ENCODE measurements around the gene INHBB. TPM values are rescaled to one million over a fixed set of nuclear protein-coding genes. Genes with fewer than 3 reads are reported as not detected.

INHBB gene
- total RNA-seq, 2 donors from 2014 or later, result 2.8 to 19.4 TPM

DNA sequence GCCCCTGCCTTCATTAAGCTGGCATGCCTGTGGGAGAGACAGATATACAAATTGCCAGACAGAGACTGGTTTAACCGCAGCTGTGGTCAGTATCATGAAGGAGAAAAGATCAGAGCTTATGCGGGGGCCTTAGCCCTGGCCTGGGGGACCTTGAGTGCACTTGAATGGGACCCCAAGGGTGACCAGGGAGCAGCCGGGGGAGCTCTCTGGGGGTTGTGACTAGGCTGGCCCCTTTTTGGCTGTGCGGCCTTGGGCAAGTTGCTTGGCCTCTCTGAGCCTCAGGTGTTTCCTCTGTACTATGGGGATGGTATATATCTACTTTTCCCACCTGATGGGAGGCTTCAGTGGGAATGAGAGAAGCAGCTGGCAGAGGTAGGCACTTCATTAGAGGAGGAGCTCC is 35.7 kb downstream of the INHBB start:
- DNase-seq (ENCODE audit: low spot score), result no peak
- TF ChIP-seq, protein P1, sequence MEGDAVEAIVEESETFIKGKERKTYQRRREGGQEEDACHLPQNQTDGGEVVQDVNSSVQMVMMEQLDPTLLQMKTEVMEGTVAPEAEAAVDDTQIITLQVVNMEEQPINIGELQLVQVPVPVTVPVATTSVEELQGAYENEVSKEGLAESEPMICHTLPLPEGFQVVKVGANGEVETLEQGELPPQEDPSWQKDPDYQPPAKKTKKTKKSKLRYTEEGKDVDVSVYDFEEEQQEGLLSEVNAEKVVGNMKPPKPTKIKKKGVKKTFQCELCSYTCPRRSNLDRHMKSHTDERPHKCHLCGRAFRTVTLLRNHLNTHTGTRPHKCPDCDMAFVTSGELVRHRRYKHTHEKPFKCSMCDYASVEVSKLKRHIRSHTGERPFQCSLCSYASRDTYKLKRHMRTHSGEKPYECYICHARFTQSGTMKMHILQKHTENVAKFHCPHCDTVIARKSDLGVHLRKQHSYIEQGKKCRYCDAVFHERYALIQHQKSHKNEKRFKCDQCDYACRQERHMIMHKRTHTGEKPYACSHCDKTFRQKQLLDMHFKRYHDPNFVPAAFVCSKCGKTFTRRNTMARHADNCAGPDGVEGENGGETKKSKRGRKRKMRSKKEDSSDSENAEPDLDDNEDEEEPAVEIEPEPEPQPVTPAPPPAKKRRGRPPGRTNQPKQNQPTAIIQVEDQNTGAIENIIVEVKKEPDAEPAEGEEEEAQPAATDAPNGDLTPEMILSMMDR (IDR thresholded peaks at IDR 0.05), result no peak

GRCh38 chr2:120382541-120383144 is 36.7 kb downstream of the INHBB start:
- DNase-seq (ENCODE audit: low spot score) (no peak), ATAC-seq (ENCODE audit: insufficient number of reproducible peaks, low FRiP score, low read depth) (no peak)
- H3K27ac ChIP-seq, result no peak overlapping the region
- H3K27me3 ChIP-seq (replicated peaks; ENCODE audit: insufficient read depth), result no peaks in the 10 kb centered on the region
- no peaks in the 10 kb centered on the region for H3K36me3 ChIP-seq
- no peaks in the 10 kb centered on the region for H3K9me3 ChIP-seq
- H3K4me3 ChIP-seq, result no peak overlapping the region
- TF ChIP-seq, protein P1 (IDR thresholded peaks at IDR 0.05), result no peak
- H3K4me1 ChIP-seq (ENCODE audit: control insufficient read depth in 1 of 2, low read depth in 2 of 2), result no peaks in the 10 kb centered on the region

More for the DNA sequence above, 35.7 kb downstream of the INHBB start:
- Histone ChIP-seq H3K27me3 (replicated peaks; ENCODE audit: insufficient read depth) (no peaks in the 10 kb centered on the region), H3K9me3 (no peaks in the 10 kb centered on the region), H3K4me3 (no peak overlapping the region), H3K36me3 (no peaks in the 10 kb centered on the region), H3K27ac (no peak overlapping the region), H3K4me1 (ENCODE audit: control insufficient read depth in 1 of 2, low read depth in 2 of 2) (no peaks in the 10 kb centered on the region)
- no peak for ATAC-seq (ENCODE audit: insufficient number of reproducible peaks, low FRiP score, low read depth)

- ATAC-seq (ENCODE audit: insufficient number of reproducible peaks, low FRiP score, low read depth) (no peak), DNase-seq (ENCODE audit: low spot score) (no peak)
- H3K27me3 ChIP-seq (replicated peaks; ENCODE audit: insufficient read depth), result no peaks in the 10 kb centered on the region
- TF ChIP-seq, protein P1 (IDR thresholded peaks at IDR 0.05), result no peak
- no peaks in the 10 kb centered on the region for H3K9me3 ChIP-seq
- no peaks in the 10 kb centered on the region for H3K36me3 ChIP-seq
- H3K4me3 ChIP-seq, result no peak overlapping the region
- H3K27ac ChIP-seq, result no peak overlapping the region
- H3K4me1 ChIP-seq (ENCODE audit: control insufficient read depth in 1 of 2, low read depth in 2 of 2), result no peaks in the 10 kb centered on the region
Observed at GRCh38 chr2:120383191-120383590, 37.3 kb downstream of the INHBB start.

DNA sequence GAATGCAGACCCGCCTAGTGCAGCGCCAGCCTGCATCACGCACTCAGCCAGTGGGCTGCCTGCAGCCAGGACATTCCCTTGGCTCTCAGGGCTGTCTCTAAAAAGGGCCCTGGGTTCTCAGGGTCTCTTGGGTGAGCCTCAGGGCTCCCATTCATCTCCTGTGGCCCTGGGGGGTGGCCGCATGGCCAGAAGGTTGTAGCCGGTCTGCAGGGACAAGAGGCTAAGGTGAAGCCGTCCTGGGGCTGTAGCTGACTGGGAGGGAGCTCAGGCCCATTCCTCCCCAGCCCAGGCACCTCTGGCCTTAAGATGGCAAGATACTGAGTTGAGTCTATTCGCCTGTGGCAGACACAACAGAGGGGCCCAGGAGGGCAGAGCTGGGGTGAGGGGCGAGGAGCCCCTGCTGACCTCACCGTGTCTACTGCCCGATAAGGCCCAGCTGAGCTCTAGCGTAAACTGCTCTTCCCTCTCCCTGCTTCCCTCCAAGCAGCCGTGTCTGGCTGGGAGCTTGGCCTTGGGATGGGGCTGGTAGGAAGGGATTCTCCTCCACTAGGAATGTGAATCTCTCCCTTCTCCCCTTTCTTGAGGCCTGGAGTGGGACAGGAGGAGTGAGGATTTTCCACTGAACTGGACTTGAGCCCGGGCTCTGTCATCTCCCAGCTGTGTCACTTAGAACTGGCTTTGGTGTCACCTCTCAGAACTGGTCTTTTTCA is 37.9 kb downstream of the INHBB start:
- H3K27me3 ChIP-seq (replicated peaks; ENCODE audit: insufficient read depth), result no peaks in the 10 kb centered on the region
- no peak overlapping the region for H3K4me3 ChIP-seq
- ATAC-seq (ENCODE audit: insufficient number of reproducible peaks, low FRiP score, low read depth) (no peak), DNase-seq (ENCODE audit: low spot score) (no peak)
- TF ChIP-seq, protein P1 (IDR thresholded peaks at IDR 0.05), result no peak
- no peaks in the 10 kb centered on the region for H3K9me3 ChIP-seq
- H3K27ac ChIP-seq, result no peak overlapping the region
- H3K36me3 ChIP-seq, result no peaks in the 10 kb centered on the region
- H3K4me1 ChIP-seq (ENCODE audit: control insufficient read depth in 1 of 2, low read depth in 2 of 2), result no peaks in the 10 kb centered on the region

DNA sequence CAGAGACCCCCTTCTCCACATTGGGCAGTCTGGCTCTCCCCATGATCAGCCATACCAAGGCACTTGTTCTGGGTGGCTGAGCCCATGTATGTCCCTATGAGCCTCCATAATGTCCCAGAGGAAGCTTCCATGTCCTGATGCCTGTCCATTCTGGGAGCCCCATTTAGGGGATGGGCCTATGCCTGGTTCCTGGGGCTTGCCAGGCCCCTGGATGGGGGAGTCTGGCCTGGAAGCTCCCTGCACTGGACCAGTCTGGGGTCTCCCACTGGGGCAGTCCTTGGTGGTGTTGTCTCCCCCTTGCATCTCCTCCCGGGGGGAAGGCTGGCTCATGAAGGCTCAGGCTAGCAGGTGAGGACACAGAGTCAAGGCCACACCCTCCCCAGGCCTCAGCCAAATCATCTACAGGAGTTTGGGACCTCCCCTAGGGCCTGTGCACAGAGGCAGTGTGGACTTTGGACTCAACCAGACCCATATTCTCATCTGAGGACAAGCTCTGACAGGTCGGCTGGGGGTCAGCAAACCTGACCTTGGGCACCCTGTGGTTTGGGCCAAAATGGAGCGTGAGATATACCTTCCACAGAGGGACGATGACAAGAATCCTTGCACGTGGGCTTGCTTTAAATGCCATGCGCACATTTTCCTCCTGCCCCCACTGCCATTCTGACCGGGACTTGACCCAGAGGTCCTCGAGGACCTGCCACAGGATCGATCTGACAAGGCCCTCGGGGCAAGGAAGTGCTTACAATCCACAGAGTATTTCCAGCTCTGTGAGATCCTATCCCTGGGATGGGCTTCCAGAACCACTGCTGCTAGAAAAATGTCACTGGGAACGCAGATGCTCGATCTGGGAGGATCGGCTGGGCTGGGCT is 38.8 kb downstream of the INHBB start:
- no peaks in the 10 kb centered on the region for H3K4me1 ChIP-seq (ENCODE audit: control insufficient read depth in 1 of 2, low read depth in 2 of 2)
- no peak for ATAC-seq (ENCODE audit: insufficient number of reproducible peaks, low FRiP score, low read depth)

More for the DNA sequence above, 38.8 kb downstream of the INHBB start:
- H3K9me3 ChIP-seq, result no peaks in the 10 kb centered on the region
- no peak for DNase-seq (ENCODE audit: low spot score)
- no peaks in the 10 kb centered on the region for H3K27me3 ChIP-seq (replicated peaks; ENCODE audit: insufficient read depth)
- H3K36me3 ChIP-seq, result no peaks in the 10 kb centered on the region
- H3K27ac ChIP-seq, result no peak overlapping the region
- no peak overlapping the region for H3K4me3 ChIP-seq
- TF ChIP-seq, protein P1 (IDR thresholded peaks at IDR 0.05), result no peak

Measured in thoracic aorta (tissue), 2 donors.